GM11168 (cell line): ENCODE data around the gene NT5E.
"Not testable (repeated sequence)": the region's sequence is repeated elsewhere in the genome, so short reads cannot be mapped to it uniquely, and the experiment has no call there.

Experiments used
- in situ Hi-C: fragments of 300-500 bp; cut with MboI; formaldehyde crosslinking; loops from one replicate; pipeline ENCODE4 v1.12.0; 2022; ENCODE audit warnings: low sequenced_read_pairs; ENCODE audit not compliant: unreplicated experiment

NT5E gene

GRCh38 chr6:85483846-85484245, 34.0 kb downstream of the NT5E start:
- in situ Hi-C loops: no loop called here

- in situ Hi-C loops: no loop called here
These were observed 35.1 kb downstream of the NT5E start for GRCh38 chr6:85484948-85485347.

- in situ Hi-C loops: loop anchor here (5.0 kb wide), 1 partner anchor 138 kb away; no protein-coding TSS in a partner anchor
These were observed 40.8 kb downstream of the NT5E start for GRCh38 chr6:85490516-85491248.

- in situ Hi-C loops: loop anchor here (5.0 kb wide), 1 partner anchor 141 kb away; no protein-coding TSS in a partner anchor
These were observed 43.5 kb downstream of the NT5E start for GRCh38 chr6:85493389-85493788.

GRCh38 chr6:85494547-85495536, 45.0 kb downstream of the NT5E start:
- in situ Hi-C loops: loop anchor here (5.0 kb wide), 1 partner anchor 143 kb away; no protein-coding TSS in a partner anchor

- in situ Hi-C loops: no loop called here
These were observed 46.2 kb downstream of the NT5E start for GRCh38 chr6:85496009-85496579.

GRCh38 chr6:85496856-85497255, 47.0 kb downstream of the NT5E start:
- in situ Hi-C loops: no loop called here

GRCh38 chr6:85498596-85499258, 48.8 kb downstream of the NT5E start:
- in situ Hi-C loops: no loop called here

GRCh38 chr6:85506441-85507093, 56.7 kb downstream of the NT5E start:
- in situ Hi-C loops: no loop called here

- in situ Hi-C loops: no loop called here
These were observed 66.3 kb downstream of the NT5E start for GRCh38 chr6:85516168-85516567.

- in situ Hi-C loops: not testable (repeated sequence)
These were observed 74.4 kb downstream of the NT5E start for GRCh38 chr6:85524281-85524680.

- in situ Hi-C loops: no loop called here
These were observed 87.2 kb downstream of the NT5E start for GRCh38 chr6:85537055-85537494.

GRCh38 chr6:85544776-85545175, 94.9 kb downstream of the NT5E start:
- in situ Hi-C loops: no loop called here
